ENCODE measurements around the gene NAALADL2.
"Not testable (repeated sequence)": the region's sequence is repeated elsewhere in the genome, so short reads cannot be mapped to it uniquely, and the experiment has no call there.

The NAALADL2 gene

GRCh38 chr3:175447521-175447920, 588.4 kb downstream of the NAALADL2 start:
- no peak for DNase-seq

GRCh38 chr3:175453361-175453760, 594.2 kb downstream of the NAALADL2 start:
- DNase-seq = no peak

- DNase-seq = no peak
Measured at GRCh38 chr3:175456466-175456865, 597.3 kb downstream of the NAALADL2 start.

- no peak for DNase-seq
Measured at GRCh38 chr3:175457301-175457700, 598.2 kb downstream of the NAALADL2 start.

GRCh38 chr3:175460849-175461399, 601.8 kb downstream of the NAALADL2 start:
- not testable (repeated sequence) for DNase-seq

- no peak for DNase-seq
Measured at GRCh38 chr3:175464362-175464761, 605.2 kb downstream of the NAALADL2 start.

GRCh38 chr3:175469124-175469523, 610.0 kb downstream of the NAALADL2 start:
- no peak for DNase-seq

GRCh38 chr3:175475765-175476164, 616.6 kb downstream of the NAALADL2 start:
- no peak for DNase-seq

GRCh38 chr3:175476489-175476888, 617.4 kb downstream of the NAALADL2 start:
- no peak for DNase-seq

GRCh38 chr3:175477651-175478224, 618.6 kb downstream of the NAALADL2 start:
- no peak for DNase-seq

GRCh38 chr3:175478301-175478700, 619.2 kb downstream of the NAALADL2 start:
- no peak for DNase-seq

GRCh38 chr3:175479175-175479574, 620.0 kb downstream of the NAALADL2 start:
- no peak for DNase-seq

- no peak for DNase-seq
Measured at GRCh38 chr3:175479800-175480199, 620.7 kb downstream of the NAALADL2 start.

GRCh38 chr3:175484666-175485065, 625.5 kb downstream of the NAALADL2 start:
- DNase-seq = no peak

- DNase-seq = no peak
Measured at GRCh38 chr3:175485436-175485835, 626.3 kb downstream of the NAALADL2 start.

GRCh38 chr3:175486255-175486654, 627.1 kb downstream of the NAALADL2 start:
- no peak for DNase-seq

- DNase-seq = no peak
Measured at GRCh38 chr3:175489406-175489805, 630.3 kb downstream of the NAALADL2 start.

GRCh38 chr3:175493301-175493700, 634.2 kb downstream of the NAALADL2 start:
- DNase-seq = no peak

- no peak for DNase-seq
Measured at GRCh38 chr3:175495331-175495730, 636.2 kb downstream of the NAALADL2 start.

GRCh38 chr3:175502155-175502554, 643.0 kb downstream of the NAALADL2 start:
- DNase-seq = no peak

GRCh38 chr3:175511219-175511785, 652.2 kb downstream of the NAALADL2 start:
- DNase-seq = no peak

- DNase-seq = no peak
Measured at GRCh38 chr3:175512700-175513099, 653.6 kb downstream of the NAALADL2 start.

- no peak for DNase-seq
Measured at GRCh38 chr3:175518459-175518858, 659.3 kb downstream of the NAALADL2 start.

- DNase-seq = no peak
Measured at GRCh38 chr3:175521406-175521805, 662.3 kb downstream of the NAALADL2 start.

GRCh38 chr3:175526191-175526590, 667.1 kb downstream of the NAALADL2 start:
- no peak for DNase-seq

Data from activated naive CD4-positive, alpha-beta T cell (primary cell).